NCI-H748 (cell line): ENCODE data around the gene TLE3.
A peak's percentile ranks its signal among the peaks of the same experiment; 100 is the strongest.
"Not testable (repeated sequence)": the region's sequence is repeated elsewhere in the genome, so short reads cannot be mapped to it uniquely, and the experiment has no call there.

Experiments
- DNase-seq: peaks from one replicate; lab custom pipeline; 2025; ENCODE audit not compliant: unreplicated experiment; lab: John Stamatoyannopoulos, UW

Gene TLE3

DNA sequence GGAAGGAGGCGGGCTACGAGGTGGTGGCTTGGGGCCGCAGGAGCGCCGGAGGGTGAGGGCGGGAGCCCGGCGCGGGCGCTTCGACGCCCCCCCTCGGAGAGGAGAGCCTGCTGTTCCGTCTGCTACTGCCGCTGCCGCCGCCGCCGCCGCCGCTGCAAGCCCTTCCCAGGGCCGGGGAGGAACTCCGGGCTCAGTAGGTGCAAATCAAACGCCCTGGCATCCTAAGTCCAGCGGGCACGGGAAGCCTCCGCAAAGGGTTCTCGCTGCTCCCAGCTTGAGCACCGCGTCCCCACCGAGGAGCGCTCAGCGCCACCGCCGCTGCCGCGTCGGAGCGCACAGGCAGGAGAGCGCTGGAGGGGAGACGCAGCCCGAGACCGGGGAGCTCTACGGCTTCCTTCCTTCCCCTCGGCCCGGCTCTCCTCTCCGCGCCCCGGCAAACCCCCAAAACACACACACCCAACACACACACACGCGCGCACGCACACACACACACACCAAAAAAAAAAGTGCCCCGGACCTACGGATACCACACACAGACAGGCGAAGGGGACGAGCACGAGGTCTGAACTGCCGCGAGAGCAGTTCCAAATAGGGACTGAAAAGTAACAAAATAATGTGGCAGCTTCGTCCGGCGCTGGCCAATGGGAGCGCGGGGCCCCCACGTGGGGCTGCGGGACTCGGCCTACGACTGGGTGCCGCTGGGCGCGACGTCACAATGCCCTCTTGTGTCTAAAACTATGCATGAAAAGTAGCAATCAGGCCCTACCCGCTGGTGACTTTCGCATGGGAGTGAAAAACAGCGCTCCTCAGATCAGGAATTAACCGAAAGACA is at the start of gene TLE3:
TSS of gene TLE3 (minus strand) at position 597 of the 832 bp plus-strand sequence. CDS start 1,119 bp downstream, outside the sequence.
- peak; percentile 96 for DNase-seq

DNA sequence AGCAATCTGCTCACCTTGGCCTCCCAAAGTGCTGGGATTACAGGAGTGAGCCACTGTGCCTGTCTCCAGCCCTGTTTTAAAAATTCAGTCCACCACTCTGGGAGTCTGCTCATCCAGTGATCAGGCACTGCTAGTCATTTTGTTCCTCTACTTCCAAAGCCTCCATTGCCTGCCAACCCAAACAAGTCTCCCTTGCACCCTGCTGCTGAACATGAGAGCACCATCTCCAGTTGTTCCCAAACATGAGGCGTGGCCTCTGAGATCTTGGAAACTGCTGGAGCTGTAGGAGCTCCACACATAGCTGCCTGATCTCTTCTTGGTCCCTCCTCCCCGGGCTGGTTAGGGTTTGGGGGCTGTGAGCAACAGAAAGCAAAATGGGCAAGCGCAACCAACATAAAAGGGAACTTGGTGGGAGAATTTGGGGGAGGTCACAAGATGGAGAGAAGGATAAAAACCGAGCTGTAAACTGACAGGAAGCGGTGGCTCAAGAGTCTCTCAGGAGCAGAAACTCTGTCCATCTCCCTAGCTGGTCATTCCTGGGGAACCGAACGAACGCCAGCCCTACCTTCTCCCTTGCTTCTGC is 49.6 kb upstream of the TLE3 start:
- DNase-seq = no peak

- no peak for DNase-seq
Measured at GRCh38 chr15:70146771-70147170, 49.1 kb upstream of the TLE3 start.

DNA sequence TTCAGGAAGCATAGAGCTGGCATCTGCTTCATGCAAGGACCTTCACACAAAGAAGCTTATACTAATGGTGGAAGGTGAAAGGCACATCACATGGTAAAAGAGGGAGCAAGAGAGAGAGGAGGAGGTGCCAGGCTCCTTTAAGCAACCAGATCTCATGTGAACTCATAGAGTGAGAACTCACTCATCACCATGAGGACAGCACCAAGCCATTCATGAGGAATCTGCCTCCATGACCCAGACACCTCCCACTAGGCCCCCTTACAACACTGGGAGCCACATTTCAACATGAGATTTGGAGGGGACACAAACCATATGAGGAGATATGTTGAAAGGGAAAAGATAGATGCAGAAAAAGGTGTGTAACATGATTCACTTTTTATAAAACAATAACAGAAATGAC is 48.4 kb upstream of the TLE3 start:
- no peak for DNase-seq

GRCh38 chr15:70145261-70145660 is 47.5 kb upstream of the TLE3 start:
- DNase-seq = no peak

DNA sequence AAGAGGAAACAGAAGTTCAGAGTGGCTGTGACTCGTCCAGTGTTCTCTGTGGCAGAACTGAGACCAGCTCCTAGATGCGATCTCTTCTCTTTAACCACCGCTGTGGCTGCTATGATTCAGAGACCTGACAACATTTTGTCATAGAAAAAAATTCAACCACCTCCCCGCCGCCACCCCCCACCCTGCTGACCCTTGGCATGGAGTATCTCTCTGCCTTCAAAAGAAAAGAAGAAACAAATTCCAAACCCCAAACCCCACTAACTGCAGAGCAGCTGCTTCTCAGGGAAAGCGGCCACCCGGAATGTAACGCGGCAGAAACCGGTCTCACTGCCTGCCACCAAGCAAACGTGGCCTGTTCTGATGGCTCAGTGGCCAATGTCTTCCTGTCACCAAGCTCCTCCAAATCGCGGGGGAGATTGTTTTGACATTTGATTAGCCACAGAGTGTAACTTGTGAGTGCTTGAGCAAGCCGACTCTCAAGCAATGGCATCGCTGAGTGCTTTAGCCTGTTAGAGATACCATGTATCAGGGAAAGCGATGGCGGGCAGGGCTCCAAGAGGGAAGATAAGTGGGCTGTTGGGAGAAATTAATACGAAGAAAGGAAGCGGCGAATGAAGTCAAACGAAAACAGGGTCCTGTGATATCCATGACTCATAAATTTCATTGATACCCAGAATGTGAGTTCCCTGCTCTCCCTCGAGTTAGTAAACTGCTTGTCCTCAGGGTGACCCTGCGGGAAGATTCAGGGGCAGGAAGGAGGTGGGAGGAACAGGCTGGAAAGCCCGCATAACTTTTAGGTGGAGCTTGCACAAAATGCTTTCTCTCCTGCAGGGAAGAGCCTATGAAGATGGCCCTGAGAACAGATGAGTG is 44.8 kb upstream of the TLE3 start:
- DNase-seq = no peak

DNA sequence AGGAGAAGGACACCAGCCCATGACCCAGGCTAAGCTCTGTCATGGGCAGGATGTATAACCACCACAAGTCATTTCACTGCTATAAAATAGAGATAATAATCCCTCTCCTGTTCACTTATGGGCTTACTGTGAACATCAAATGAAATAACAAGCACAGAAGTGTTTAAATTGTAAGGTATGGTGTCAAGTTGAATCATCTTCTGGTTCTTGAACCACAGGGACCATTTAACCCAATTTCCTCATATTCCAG is 44.3 kb upstream of the TLE3 start:
- DNase-seq = no peak

GRCh38 chr15:70141376-70142071 is 43.8 kb upstream of the TLE3 start:
- no peak for DNase-seq

GRCh38 chr15:70140543-70141375 is 43.0 kb upstream of the TLE3 start:
- no peak for DNase-seq

DNA sequence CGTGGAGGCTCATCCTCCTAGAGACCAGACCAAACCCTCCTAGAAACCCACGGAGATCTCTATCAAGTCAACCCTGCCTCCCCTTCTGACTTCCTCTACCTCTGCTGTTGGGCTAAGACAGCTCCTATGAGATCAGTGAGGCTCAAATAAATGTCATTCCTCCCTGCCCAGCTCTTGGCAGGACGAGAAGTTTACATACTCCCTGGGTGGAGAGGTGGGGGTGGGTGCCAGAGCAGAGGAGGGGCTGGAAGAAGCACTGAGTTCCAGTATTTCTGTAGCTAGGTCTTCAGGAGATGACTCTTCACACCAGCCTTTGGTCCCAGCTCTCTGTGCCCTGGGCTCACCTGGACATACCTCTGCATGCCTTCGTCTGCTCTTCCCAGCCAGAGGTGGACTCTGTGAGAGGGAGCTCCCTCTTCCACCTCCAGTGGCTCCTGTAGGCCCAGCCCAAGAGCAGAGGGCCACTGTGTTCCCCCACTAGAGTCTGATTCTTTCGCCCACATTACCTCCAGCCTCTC is 42.4 kb upstream of the TLE3 start:
- DNase-seq = no peak

- no peak for DNase-seq
Measured at GRCh38 chr15:70137967-70138366, 40.2 kb upstream of the TLE3 start.

GRCh38 chr15:70137021-70137420 is 39.3 kb upstream of the TLE3 start:
- not testable (repeated sequence) for DNase-seq

GRCh38 chr15:70133781-70134421 is 36.2 kb upstream of the TLE3 start:
- no peak for DNase-seq

GRCh38 chr15:70133296-70133695 is 35.6 kb upstream of the TLE3 start:
- DNase-seq = no peak

DNA sequence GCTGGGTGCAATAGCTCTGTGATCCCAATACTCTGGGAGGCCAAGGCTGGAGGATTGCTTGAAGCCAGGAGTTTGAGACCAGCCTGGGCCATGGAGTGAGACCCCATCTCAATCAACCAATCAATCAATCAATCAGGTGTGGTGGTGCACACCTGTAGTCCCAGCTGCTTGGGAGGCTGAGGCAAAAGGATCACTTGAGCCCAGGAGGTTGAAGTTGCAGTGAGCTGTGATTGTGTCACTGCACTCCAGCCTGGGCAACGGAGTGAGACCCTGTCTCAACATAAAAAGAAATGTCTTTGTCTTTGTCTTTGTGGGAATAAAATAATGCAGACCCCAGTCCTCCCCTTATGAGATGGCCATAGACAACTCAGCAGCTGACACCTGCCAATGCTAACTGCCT is 34.9 kb upstream of the TLE3 start:
- no peak for DNase-seq

- DNase-seq = no peak
Measured at GRCh38 chr15:70132139-70132538, 34.4 kb upstream of the TLE3 start.

DNA sequence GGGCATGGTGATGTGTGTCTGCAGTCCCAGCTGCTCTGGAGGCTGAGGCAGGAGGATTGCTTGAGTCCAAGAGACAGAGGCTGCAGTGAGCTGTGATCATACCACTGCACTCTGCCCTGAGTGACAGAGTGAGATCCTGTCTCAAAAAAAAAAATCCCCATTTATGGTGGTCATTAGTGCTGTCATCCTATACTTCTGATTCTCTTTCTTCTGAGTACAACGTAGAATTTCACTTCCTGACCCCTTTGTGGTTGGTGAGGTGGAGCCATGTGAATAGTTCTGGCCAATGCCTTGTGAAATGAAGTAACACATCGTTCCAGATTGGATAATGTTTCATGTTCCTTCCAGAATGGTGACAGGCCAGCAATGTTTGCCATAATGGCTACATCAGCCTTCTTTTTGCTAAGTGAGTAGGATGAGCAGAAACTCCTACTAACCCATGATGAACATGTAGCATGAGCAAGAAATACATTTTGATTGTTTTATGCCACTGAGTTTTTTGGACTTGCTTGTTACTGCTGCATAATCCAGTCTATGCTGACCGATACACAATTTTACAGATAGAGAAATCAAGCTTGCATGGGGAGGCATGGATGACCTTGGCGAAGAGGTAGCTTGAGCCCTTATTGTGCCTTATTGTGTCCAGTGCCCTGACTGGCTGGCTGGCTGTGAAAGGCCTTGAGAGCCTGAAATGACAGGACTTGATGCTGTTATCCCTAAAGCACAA is 30.9 kb upstream of the TLE3 start:
- DNase-seq = no peak

DNA sequence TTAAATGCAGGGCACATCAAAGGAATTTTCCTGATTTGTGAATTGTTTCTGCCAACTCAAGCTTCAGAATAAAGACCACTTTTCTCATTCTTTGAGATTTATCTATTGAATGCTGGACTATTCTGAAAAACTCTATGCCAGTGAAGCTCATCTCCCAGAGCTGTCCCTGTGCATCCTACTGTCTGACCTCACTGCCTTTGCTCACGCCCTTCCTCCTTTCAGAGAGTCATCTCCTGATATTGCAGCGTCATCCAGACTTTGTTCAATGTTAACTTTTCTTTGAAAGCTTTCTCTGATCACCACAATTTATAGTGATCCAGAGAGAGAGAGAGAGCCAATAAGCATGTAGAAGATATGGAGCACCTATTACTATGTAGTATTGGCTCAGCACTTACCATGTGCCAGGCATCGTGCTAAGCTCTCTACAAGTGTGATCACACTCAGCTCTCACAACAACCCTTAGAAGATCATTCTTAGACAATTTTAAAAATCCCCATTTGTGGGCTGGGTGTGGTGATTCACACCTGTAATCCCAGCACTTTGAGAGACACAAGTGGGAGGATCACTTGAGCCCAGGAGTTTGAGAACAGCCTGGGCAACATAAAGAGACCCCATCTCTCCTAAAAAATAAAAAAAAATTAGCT is 30.2 kb upstream of the TLE3 start:
- no peak for DNase-seq

- DNase-seq = no peak
Measured at GRCh38 chr15:70127288-70127746, 29.6 kb upstream of the TLE3 start.
